ENCODE results near the gene PODXL2.

DNA sequence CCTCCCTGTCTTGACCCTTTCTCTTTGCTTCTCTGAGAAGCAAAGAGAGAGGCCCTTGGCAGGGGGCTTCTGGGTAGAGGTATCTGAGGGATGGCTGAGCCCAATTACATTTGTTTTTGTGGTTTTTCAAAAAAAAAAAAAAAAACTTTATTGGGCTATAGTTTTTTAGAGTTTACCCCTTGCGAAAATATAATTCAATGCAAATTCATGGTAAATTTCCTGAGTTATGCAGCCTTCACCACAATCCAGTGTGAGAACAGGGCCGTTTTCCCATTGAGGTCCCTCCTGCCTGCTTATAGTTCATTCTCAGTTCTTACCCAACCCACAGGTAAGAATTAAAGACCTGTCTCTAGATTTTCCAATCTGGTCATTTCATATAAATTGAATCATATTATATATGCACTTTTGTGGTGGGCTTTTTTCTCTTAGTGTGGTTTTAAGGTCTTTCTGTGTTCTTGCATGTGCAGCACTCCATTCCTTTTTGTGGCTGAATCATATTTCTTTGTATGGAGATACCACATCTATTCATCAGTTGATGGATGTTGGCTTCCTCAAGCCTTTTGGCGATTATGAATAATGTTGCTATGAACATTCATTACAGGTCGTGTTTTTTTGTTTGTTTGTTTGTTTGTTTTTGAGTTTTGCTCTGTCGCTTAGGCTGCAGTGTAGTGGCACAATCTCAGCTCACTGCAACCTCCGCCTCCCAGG lies 28.1 kb upstream of the PODXL2 start:
- TF ChIP-seq YY1 (IDR thresholded peaks at IDR 0.05; ENCODE audit: extremely low read depth, insufficient replicate concordance, low read depth, low read length) (no peak), CTCF (IDR thresholded peaks at IDR 0.05 in 2 of 3, conservative IDR thresholded peaks at IDR 0.05 in 1 of 3; ENCODE audit: borderline replicate concordance in 1 of 3, insufficient read depth in 1 of 3, low read depth in 2 of 3, low read length in 2 of 3) (no peak), REST (IDR thresholded peaks at IDR 0.05; ENCODE audit: low read depth) (no peak), ELF1 (IDR thresholded peaks at IDR 0.05; ENCODE audit: borderline replicate concordance, low read depth) (no peak), POLR2AphosphoS5 (IDR thresholded peaks at IDR 0.05; ENCODE audit: low read depth, low read length) (no peak), POLR2A (IDR thresholded peaks at IDR 0.05; ENCODE audit: borderline replicate concordance, extremely low read depth, insufficient read depth, insufficient read length) (no peak)
